ENCODE data around the gene PARP4. TPM values are rescaled to one million over a fixed set of nuclear protein-coding genes. Genes with fewer than 3 reads are reported as not detected.
A peak's percentile ranks its signal among the peaks of the same experiment; 100 is the strongest.
"Not testable (repeated sequence)": the region's sequence is repeated elsewhere in the genome, so short reads cannot be mapped to it uniquely, and the experiment has no call there.

Gene PARP4
- total RNA-seq, 3 donors from 2014 or later: 88.4 to 156 (median 117) TPM

- H3K9me3 ChIP-seq: no peaks in the 10 kb centered on the region
- no peak for TF ChIP-seq CTCF (IDR thresholded peaks at IDR 0.05)
- peaks cover 4% of the 10 kb centered on the region for H3K4me1 ChIP-seq (ENCODE audit: low read depth)
- ATAC-seq (no peak), DNase-seq (no peak)
- peaks cover 12% of the 10 kb centered on the region for H3K36me3 ChIP-seq (ENCODE audit: low read depth)
- intact Hi-C loops (cut with DNase I, micrococcal nuclease): no loop called here
- no peak overlapping the region for H3K4me3 ChIP-seq
Observed at GRCh38 chr13:24500977-24501376, 11.6 kb downstream of the PARP4 start.

DNA sequence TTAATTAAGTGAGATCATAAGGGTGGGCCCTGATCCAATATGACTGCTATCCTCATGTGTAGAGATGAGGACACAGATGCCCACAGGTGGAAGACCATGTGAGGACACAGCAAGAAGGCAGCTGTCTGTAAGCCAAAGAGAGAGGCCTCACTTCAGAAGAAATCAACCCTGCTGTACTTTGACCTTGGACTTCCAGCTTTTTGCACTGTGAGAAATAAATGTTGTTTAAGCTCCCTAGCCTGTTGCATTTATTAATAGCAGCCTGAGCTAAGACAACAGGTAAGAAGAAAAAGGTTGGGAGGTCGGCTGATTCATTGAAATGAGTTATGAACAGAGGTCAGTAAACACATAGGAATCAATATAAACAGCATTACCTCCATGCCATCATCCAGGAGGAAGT lies 14.8 kb downstream of the PARP4 start:
- ATAC-seq: peak; percentile 26
- intact Hi-C loops (cut with DNase I, micrococcal nuclease): no loop called here
- DNase-seq: no peak
- TF ChIP-seq CTCF (IDR thresholded peaks at IDR 0.05): no peak
- Histone ChIP-seq H3K4me1 (ENCODE audit: low read depth) (no peaks in the 10 kb centered on the region), H3K4me3 (no peak overlapping the region), H3K36me3 (ENCODE audit: low read depth) (peaks cover 25% of the 10 kb centered on the region), H3K9me3 (no peaks in the 10 kb centered on the region)

GRCh38 chr13:24496295-24496694 lies 16.3 kb downstream of the PARP4 start:
- H3K36me3 ChIP-seq (ENCODE audit: low read depth): peaks cover 28% of the 10 kb centered on the region
- DNase-seq; H3K4me1 ChIP-seq (ENCODE audit: low read depth); H3K4me3 ChIP-seq; ATAC-seq; intact Hi-C loops (cut with DNase I, micrococcal nuclease); H3K9me3 ChIP-seq: not testable (repeated sequence)

GRCh38 chr13:24495151-24495729 lies 17.3 kb downstream of the PARP4 start:
- Histone ChIP-seq H3K9me3 (no peaks in the 10 kb centered on the region), H3K4me3 (no peak overlapping the region), H3K4me1 (ENCODE audit: low read depth) (no peaks in the 10 kb centered on the region), H3K36me3 (ENCODE audit: low read depth) (peaks cover 27% of the 10 kb centered on the region)
- DNase-seq: no peak
- TF ChIP-seq CTCF (IDR thresholded peaks at IDR 0.05): no peak
- intact Hi-C loops (cut with DNase I, micrococcal nuclease): no loop called here
- ATAC-seq: no peak

DNA sequence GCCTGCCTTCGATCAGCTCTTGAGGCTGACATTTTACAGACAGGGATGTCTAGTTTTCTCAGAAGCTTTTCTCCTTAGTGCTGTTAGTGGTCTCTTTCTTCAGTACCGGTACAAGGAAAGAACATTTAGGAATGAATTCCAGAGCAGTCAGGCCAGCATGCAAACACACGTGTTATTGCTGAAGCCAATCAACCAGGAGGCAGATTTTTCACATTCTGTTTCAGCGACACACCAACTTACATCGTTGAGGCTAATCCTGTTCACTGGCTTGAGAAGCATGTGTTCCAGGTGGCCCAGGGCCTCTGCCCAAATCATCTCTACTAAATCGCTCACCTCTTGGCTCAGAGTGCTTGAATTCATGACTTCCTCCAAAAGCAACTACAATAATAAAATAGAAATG lies 19.2 kb downstream of the PARP4 start:
- no peak for TF ChIP-seq CTCF (IDR thresholded peaks at IDR 0.05)
- intact Hi-C loops (cut with DNase I, micrococcal nuclease): no loop called here
- no peak for DNase-seq
- no peak overlapping the region for H3K4me3 ChIP-seq
- no peaks in the 10 kb centered on the region for H3K4me1 ChIP-seq (ENCODE audit: low read depth)
- no peak for ATAC-seq
- H3K36me3 ChIP-seq (ENCODE audit: low read depth): peaks cover 35% of the 10 kb centered on the region
- H3K9me3 ChIP-seq: no peaks in the 10 kb centered on the region

DNA sequence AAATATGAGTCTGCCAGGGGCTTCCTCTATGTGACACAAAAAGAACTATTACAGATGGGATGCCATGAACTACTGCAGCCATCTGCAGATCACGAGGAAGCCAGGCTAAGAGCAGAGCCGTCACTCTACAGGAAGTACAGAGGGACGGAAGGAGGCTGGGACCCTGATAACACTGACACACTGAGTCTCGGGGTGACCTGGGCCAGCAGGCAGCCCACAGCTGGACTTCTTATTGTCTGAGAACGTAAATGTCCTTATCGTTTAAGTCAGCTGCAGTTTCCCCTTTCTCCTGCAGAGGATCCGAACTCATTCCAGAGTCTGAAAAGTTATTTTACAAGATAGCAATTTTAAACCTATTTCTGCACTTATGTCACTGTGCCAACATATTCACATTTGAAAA lies 20.7 kb downstream of the PARP4 start:
- H3K9me3 ChIP-seq: no peaks in the 10 kb centered on the region
- intact Hi-C loops (cut with DNase I, micrococcal nuclease): no loop called here
- no peaks in the 10 kb centered on the region for H3K4me1 ChIP-seq (ENCODE audit: low read depth)
- no peak for ATAC-seq
- no peak for DNase-seq
- no peak for TF ChIP-seq CTCF (IDR thresholded peaks at IDR 0.05)
- no peak overlapping the region for H3K4me3 ChIP-seq
- peaks cover 29% of the 10 kb centered on the region for H3K36me3 ChIP-seq (ENCODE audit: low read depth)
